Measurements from ENCODE around the gene MYO7B. TPM values are rescaled to one million over a fixed set of nuclear protein-coding genes. Genes with fewer than 3 reads are reported as not detected.

The MYO7B gene
- total and polyA plus RNA-seq, 2 donors (not counting 1 experiment from before 2014, with no cell fraction given): 5.0 to 68.2 TPM

DNA sequence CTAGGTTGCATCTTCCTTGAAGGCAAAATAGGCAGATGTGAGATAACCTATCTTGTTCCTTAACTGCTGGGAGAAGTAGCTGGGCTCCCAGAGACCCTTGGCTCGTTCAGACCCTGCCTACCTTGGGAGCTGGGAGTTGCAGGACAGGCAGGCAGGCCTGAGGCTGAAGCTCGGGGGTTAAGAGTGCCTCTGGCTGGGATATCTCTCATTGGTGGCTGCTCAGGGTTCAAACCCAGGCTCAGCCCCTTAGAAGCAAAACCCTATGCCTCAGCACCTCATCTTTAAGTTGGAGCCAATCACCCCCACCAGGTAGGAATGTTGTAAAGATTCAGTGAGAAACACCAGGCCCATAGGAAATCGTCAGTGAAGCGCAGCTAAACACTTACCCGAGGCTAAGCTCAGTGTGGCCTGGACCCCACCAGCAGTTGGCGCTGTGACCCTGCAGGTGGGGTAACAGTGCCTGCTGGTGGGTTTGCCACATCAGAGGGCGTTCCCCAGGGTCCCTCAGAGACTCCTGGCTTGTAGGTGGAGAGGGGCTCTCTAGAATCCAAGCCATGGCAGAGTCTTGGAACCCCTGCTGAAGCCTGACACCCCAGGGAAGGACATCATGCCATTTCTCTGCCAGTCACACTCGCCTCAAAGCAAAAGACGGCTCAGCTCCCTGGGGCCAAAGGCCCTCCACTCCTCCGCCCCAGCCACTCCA lies 55.9 kb downstream of the MYO7B start:
- no peaks in the 10 kb centered on the region for H3K9me3 Mint-ChIP-seq (ENCODE audit: insufficient read depth)
- H3K4me2 ChIP-seq (replicated peaks; ENCODE audit: low read depth, low read length, poor library complexity, severe bottlenecking): no peak overlapping the region
- H3K27ac ChIP-seq (ENCODE audit: low read length in 2 of 2): no peak overlapping the region
- no peak overlapping the region for H3K4me3 Mint-ChIP-seq
- 13% methylated on average over 6 of the region's 10 CpGs for WGBS (ENCODE audit: insufficient coverage)
- POLR2A ChIA-PET: interaction anchor here (0.9 to 2.1 kb wide), 4 partner anchors 16 to 110 kb away, joined by 4 to 13 read pairs (median 4); partner anchors contain the start of gene SFT2D3
- no peak for TF ChIP-seq EZH2 (IDR thresholded peaks at IDR 0.05; ENCODE audit: borderline replicate concordance, insufficient read depth, low read depth, low read length, poor library complexity, severe bottlenecking)
- TF ChIP-seq, protein P1, sequence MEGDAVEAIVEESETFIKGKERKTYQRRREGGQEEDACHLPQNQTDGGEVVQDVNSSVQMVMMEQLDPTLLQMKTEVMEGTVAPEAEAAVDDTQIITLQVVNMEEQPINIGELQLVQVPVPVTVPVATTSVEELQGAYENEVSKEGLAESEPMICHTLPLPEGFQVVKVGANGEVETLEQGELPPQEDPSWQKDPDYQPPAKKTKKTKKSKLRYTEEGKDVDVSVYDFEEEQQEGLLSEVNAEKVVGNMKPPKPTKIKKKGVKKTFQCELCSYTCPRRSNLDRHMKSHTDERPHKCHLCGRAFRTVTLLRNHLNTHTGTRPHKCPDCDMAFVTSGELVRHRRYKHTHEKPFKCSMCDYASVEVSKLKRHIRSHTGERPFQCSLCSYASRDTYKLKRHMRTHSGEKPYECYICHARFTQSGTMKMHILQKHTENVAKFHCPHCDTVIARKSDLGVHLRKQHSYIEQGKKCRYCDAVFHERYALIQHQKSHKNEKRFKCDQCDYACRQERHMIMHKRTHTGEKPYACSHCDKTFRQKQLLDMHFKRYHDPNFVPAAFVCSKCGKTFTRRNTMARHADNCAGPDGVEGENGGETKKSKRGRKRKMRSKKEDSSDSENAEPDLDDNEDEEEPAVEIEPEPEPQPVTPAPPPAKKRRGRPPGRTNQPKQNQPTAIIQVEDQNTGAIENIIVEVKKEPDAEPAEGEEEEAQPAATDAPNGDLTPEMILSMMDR (IDR thresholded peaks at IDR 0.05): peak; percentile 95
- H3K9me3 ChIP-seq (ENCODE audit: control extremely low read depth in 1 of 3, control insufficient read depth in 2 of 3, insufficient read depth in 1 of 3, low read length in 2 of 3): peaks cover 0 to 4% (median 1%) of the 10 kb centered on the region in 3 donors
- intact Hi-C loops (cut with micrococcal nuclease): loop anchor here (1.0 to 2.0 kb wide), 4 partner anchors 49 to 110 kb away; partner anchors contain the start of gene SFT2D3
- H3K9ac ChIP-seq (ENCODE audit: low read length): no peak overlapping the region
- H3K27ac Mint-ChIP-seq: no peak overlapping the region
- CTCF ChIA-PET: interaction anchor here (0.6 to 7.2 kb wide), 59 partner anchors 8 to 510 kb away, joined by 3 to 553 read pairs (median 5); partner anchors contain the start of genes GPR17, IWS1, LIMS2 and SFT2D3
- H3K4me3 ChIP-seq (ENCODE audit: control extremely low read depth in 1 of 5, extremely low read depth in 1 of 5, insufficient read depth in 1 of 5, low read depth in 2 of 5, low read length in 4 of 5): no peak overlapping the region
- no peaks in the 10 kb centered on the region for H3K27me3 Mint-ChIP-seq
- peaks cover 10 to 23% of the 10 kb centered on the region in 2 donors for H3K4me1 ChIP-seq (ENCODE audit: control insufficient read depth in 2 of 2, insufficient read depth in 2 of 2, low read length in 2 of 2)
- DNase-seq (peak; percentile 83), ATAC-seq (ENCODE audit: low read depth) (peak; percentile 98)
- H3K36me3 ChIP-seq (replicated peaks in 1 of 2; ENCODE audit: control extremely low read depth in 1 of 2, control insufficient read depth in 1 of 2, extremely low read depth in 1 of 2, insufficient read depth in 2 of 2, low read length in 1 of 2): no peaks in the 10 kb centered on the region
- H4K20me1 ChIP-seq (ENCODE audit: control insufficient read depth, insufficient read depth, low read length, poor library complexity, severe bottlenecking): no peaks in the 10 kb centered on the region
- no peaks in the 10 kb centered on the region for H3K79me2 ChIP-seq (ENCODE audit: control insufficient read depth, insufficient read depth, low read length)
- H3K27me3 ChIP-seq (replicated peaks in 1 of 4; ENCODE audit: control extremely low read depth in 1 of 4, control insufficient read depth in 3 of 4, insufficient read depth in 4 of 4, low read length in 3 of 4): peaks cover 0 to 2% (median 0%) of the 10 kb centered on the region in 4 experiments
- H3K4me1 Mint-ChIP-seq: peaks cover 28% of the 10 kb centered on the region
- H2AFZ ChIP-seq (ENCODE audit: insufficient read depth, low read depth, low read length, poor library complexity, severe bottlenecking): peak overlapping the region; percentile 66

DNA sequence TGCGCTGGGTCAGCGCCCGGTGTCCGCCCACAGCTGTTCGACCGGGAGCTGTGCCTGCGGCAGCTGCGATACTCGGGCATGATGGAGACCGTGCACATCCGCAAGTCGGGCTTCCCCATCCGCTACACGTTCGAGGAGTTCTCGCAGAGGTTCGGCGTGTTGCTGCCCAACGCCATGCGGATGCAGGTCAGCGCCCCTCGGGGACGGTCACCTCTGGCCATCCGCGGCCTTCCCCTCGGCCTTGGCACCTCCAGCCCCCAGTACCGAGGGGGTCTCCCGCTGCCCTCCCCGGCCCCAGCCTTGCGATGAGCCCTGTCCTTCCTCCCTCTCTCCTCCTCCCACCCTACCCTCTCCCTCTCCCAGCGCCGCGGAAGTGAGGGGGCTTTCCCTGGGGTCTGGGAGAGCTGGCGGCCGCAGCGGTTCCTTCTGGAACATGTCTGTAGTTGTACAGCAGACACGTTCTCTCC lies 57.3 kb downstream of the MYO7B start:
- Histone ChIP-seq H3K79me2 (ENCODE audit: control insufficient read depth, insufficient read depth, low read length) (no peaks in the 10 kb centered on the region), H4K20me1 (ENCODE audit: control insufficient read depth, insufficient read depth, low read length, poor library complexity, severe bottlenecking) (no peaks in the 10 kb centered on the region), H3K4me3 (ENCODE audit: control extremely low read depth in 1 of 5, extremely low read depth in 1 of 5, insufficient read depth in 1 of 5, low read depth in 2 of 5, low read length in 4 of 5) (no peak overlapping the region), H3K9me3 (ENCODE audit: control extremely low read depth in 1 of 3, control insufficient read depth in 2 of 3, insufficient read depth in 1 of 3, low read length in 2 of 3) (peaks cover 0 to 4% (median 1%) of the 10 kb centered on the region in 3 donors), H2AFZ (ENCODE audit: insufficient read depth, low read depth, low read length, poor library complexity, severe bottlenecking) (no peak overlapping the region), H3K9ac (ENCODE audit: low read length) (no peak overlapping the region), H3K36me3 (replicated peaks in 1 of 2; ENCODE audit: control extremely low read depth in 1 of 2, control insufficient read depth in 1 of 2, extremely low read depth in 1 of 2, insufficient read depth in 2 of 2, low read length in 1 of 2) (no peaks in the 10 kb centered on the region), H3K4me2 (replicated peaks; ENCODE audit: low read depth, low read length, poor library complexity, severe bottlenecking) (no peak overlapping the region), H3K27ac (ENCODE audit: low read length in 2 of 2) (no peak overlapping the region), H3K27me3 (replicated peaks in 1 of 4; ENCODE audit: control extremely low read depth in 1 of 4, control insufficient read depth in 3 of 4, insufficient read depth in 4 of 4, low read length in 3 of 4) (no peaks in the 10 kb centered on the region), H3K4me1 (ENCODE audit: control insufficient read depth in 2 of 2, insufficient read depth in 2 of 2, low read length in 2 of 2) (peaks cover 10 to 18% of the 10 kb centered on the region in 2 donors)
- Mint-ChIP-seq H3K4me1 (peaks cover 28% of the 10 kb centered on the region), H3K27me3 (no peaks in the 10 kb centered on the region), H3K27ac (no peak overlapping the region), H3K4me3 (no peak overlapping the region), H3K9me3 (ENCODE audit: insufficient read depth) (no peaks in the 10 kb centered on the region)
- intact Hi-C loops (cut with micrococcal nuclease): no loop called here
- 96% methylated on average over 32 of the region's 37 CpGs for WGBS (ENCODE audit: insufficient coverage)
- no peak for ATAC-seq (ENCODE audit: low read depth)
- POLR2A ChIA-PET: interaction anchor here (1.0 kb wide), 1 partner anchor 57 kb away, joined by 4 read pairs; no protein-coding TSS in a partner anchor
- no peak for DNase-seq
- CTCF ChIA-PET: interaction anchor here (1.4 to 7.2 kb wide), 5 partner anchors 18 to 228 kb away, joined by 3 to 553 read pairs (median 7); partner anchors contain the start of genes GPR17 and IWS1
- TF ChIP-seq EZH2 (IDR thresholded peaks at IDR 0.05; ENCODE audit: borderline replicate concordance, insufficient read depth, low read depth, low read length, poor library complexity, severe bottlenecking): no peak
- TF ChIP-seq, protein P1 (IDR thresholded peaks at IDR 0.05): no peak

Measured in B cell (primary cell).